Neural cell (in vitro differentiated cells): ENCODE measurements around the gene AGFG1. TPM values are rescaled to one million over a fixed set of nuclear protein-coding genes. Genes with fewer than 3 reads are reported as not detected.

Experiments
- H2AFZ ChIP-seq: fragments of 200-600, 300-800 bp; sonication (generic), shearing (Covaris generic); 2 replicates; pipeline ENCODE4 v1.6.0; 2014; ENCODE audit warnings: low read depth, mild to moderate bottlenecking, antibody characterized with exemption, low read length, moderate library complexity
- H3F3A ChIP-seq: fragments of 200-600 bp; shearing (Covaris generic); 2 replicates; pipeline ENCODE4 v1.6.1; 2016; ENCODE audit warnings: mild to moderate bottlenecking, moderate library complexity, mixed read lengths, antibody characterized with exemption, low read length; ENCODE audit not compliant: insufficient read depth, poor library complexity, severe bottlenecking
- H3K27ac ChIP-seq: fragments of 200-600, 300-800 bp; sonication (generic), shearing (Covaris generic); 2 replicates; pipeline ENCODE4 v1.5.1; 2014; ENCODE audit warnings: mild to moderate bottlenecking, low read length, moderate library complexity
- H3K27me3 ChIP-seq: fragments of 300-800, 200-600 bp; sonication (generic), shearing (Covaris generic); 2 replicates; pipeline ENCODE4 v1.6.0; 2014; ENCODE audit warnings: mild to moderate bottlenecking, low read depth, low read length, moderate library complexity; ENCODE audit not compliant: insufficient read depth
- H3K36me3 ChIP-seq: fragments of 300-800, 200-600 bp; sonication (generic), shearing (Covaris generic); 2 replicates; pipeline ENCODE4 v1.5.1; 2014; ENCODE audit warnings: mild to moderate bottlenecking, antibody characterized with exemption, low read length, moderate library complexity; ENCODE audit not compliant: insufficient read depth
- H3K4me2 ChIP-seq: fragments of 300-800, 200-600 bp; sonication (generic), shearing (Covaris generic); 2 replicates; pipeline ENCODE4 v1.6.0; 2014; ENCODE audit warnings: mild to moderate bottlenecking, low read length
- H3K4me3 ChIP-seq: fragments of 300-800, 200-600 bp; sonication (generic), shearing (Covaris generic); 2 replicates; pipeline ENCODE4 v1.5.1; 2014; ENCODE audit warnings: mild to moderate bottlenecking, low read length, moderate library complexity
- H3K79me2 ChIP-seq: fragments of 200-600 bp; shearing (Covaris generic); replicated peaks from 2 replicates; pipeline ENCODE4 v1.6.0; 2014; ENCODE audit warnings: mild to moderate bottlenecking, low read length, moderate library complexity; ENCODE audit not compliant: insufficient read depth
- H3K9ac ChIP-seq: fragments of 300-800, 200-600 bp; sonication (generic), shearing (Covaris generic); 2 replicates; pipeline ENCODE4 v1.6.1; 2016; ENCODE audit warnings: mild to moderate bottlenecking, low read length, mixed read lengths
- H3K9me2 ChIP-seq: fragments of 200-600 bp; shearing (Covaris generic); 2 replicates; pipeline ENCODE4 v1.6.1; 2016; ENCODE audit warnings: mild to moderate bottlenecking, low read length, mixed read lengths; ENCODE audit not compliant: insufficient read depth
- H3K9me3 ChIP-seq: fragments of 200-600, 300-800 bp; sonication (generic), shearing (Covaris generic); 2 replicates; pipeline ENCODE4 v1.6.1; 2016; ENCODE audit warnings: mild to moderate bottlenecking, mixed run types, low read length, moderate library complexity, mixed read lengths
- H4K20me1 ChIP-seq: fragments of 200-600 bp; shearing (Covaris generic); 2 replicates; pipeline ENCODE4 v1.6.1; 2016; ENCODE audit warnings: mild to moderate bottlenecking, mixed run types; ENCODE audit not compliant: insufficient read depth
- EP300 ChIP-seq: fragments of 450-650 bp; conservative IDR thresholded peaks from 2 replicates; pipeline ENCODE4 v1.6.1; 2014; ENCODE audit warnings: antibody characterized with exemption, mild to moderate bottlenecking, moderate library complexity; ENCODE audit not compliant: poor library complexity, severe bottlenecking
- EZH2 ChIP-seq: fragments of 200-600, 300-800 bp; shearing (Covaris generic), sonication (generic); IDR thresholded peaks from 2 replicates; pipeline ENCODE4 v1.6.1; 2014; ENCODE audit warnings: antibody characterized with exemption, low read length, borderline replicate concordance, mild to moderate bottlenecking; ENCODE audit not compliant: insufficient read depth, poor library complexity, severe bottlenecking
- MXI1 ChIP-seq: fragments of 450-650 bp; conservative IDR thresholded peaks from 2 replicates; pipeline ENCODE4 v1.6.1; 2014; ENCODE audit warnings: antibody characterized with exemption, mild to moderate bottlenecking; ENCODE audit not compliant: poor library complexity, severe bottlenecking
- POLR2AphosphoS5 ChIP-seq: IDR thresholded peaks from 2 replicates; pipeline ENCODE4 v1.6.1; 2012
- RAD21 ChIP-seq: fragments of 450-650 bp; conservative IDR thresholded peaks from 2 replicates; pipeline ENCODE4 v1.6.1; 2014; ENCODE audit warnings: antibody characterized with exemption, mild to moderate bottlenecking, moderate library complexity
- SMC3 ChIP-seq: fragments of 450-650 bp; conservative IDR thresholded peaks from 2 replicates; pipeline ENCODE4 v1.6.1; 2014; ENCODE audit warnings: antibody characterized with exemption, mild to moderate bottlenecking, moderate library complexity; ENCODE audit not compliant: poor library complexity
- TAF1 ChIP-seq: IDR thresholded peaks from 2 replicates; pipeline ENCODE4 v1.6.1; 2012; ENCODE audit warnings: low read depth
- polyA plus RNA-seq: library from polyadenylated mRNA; depleted of rRNA; stranded (reverse); fragments of >200 nt; gene quantifications from 2 replicates; pipeline ENCODE4 v1.2.3, GENCODE V29; 2014
- TF ChIP-seq, protein P1 (sequence below): IDR thresholded peaks from 2 replicates; pipeline ENCODE4 v1.6.1; 2012; ENCODE audit warnings: borderline replicate concordance
- TF ChIP-seq, protein P2 (sequence below): fragments of 450-650 bp; IDR thresholded peaks from 2 replicates; pipeline ENCODE4 v1.5.1; 2014; ENCODE audit warnings: antibody characterized with exemption, mild to moderate bottlenecking, moderate library complexity; ENCODE audit not compliant: poor library complexity, severe bottlenecking

Gene AGFG1
- polyA plus RNA-seq, 1 donor from 2014 or later, result 106 TPM

DNA sequence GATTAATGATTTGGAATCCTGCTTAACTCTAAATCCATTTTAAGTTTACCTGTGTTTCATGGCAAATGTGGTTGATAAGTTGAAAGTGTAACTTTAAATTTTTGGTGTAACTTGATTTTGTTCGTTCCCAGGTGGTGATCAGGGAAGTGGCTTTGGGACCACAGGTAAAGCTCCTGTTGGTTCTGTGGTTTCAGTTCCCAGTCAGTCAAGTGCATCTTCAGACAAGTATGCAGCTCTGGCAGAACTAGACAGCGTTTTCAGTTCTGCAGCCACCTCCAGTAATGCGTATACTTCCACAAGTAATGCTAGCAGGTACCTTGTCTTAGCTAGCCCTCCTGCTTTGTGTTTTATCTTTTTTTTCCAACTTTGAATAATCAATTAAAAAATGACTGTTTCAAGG, 62.8 kb downstream of the AGFG1 start:
- H4K20me1 ChIP-seq, result no peaks in the 10 kb centered on the region
- no peaks in the 10 kb centered on the region for H3K9me3 ChIP-seq
- H3K4me3 ChIP-seq, result no peak overlapping the region
- no peaks in the 10 kb centered on the region for H3K9me2 ChIP-seq
- H3K27me3 ChIP-seq, result no peaks in the 10 kb centered on the region
- H3K9ac ChIP-seq, result no peak overlapping the region
- H3K4me2 ChIP-seq, result no peak overlapping the region
- TF ChIP-seq EZH2, result no peak
- no peak for TF ChIP-seq POLR2AphosphoS5
- TF ChIP-seq, protein P1, sequence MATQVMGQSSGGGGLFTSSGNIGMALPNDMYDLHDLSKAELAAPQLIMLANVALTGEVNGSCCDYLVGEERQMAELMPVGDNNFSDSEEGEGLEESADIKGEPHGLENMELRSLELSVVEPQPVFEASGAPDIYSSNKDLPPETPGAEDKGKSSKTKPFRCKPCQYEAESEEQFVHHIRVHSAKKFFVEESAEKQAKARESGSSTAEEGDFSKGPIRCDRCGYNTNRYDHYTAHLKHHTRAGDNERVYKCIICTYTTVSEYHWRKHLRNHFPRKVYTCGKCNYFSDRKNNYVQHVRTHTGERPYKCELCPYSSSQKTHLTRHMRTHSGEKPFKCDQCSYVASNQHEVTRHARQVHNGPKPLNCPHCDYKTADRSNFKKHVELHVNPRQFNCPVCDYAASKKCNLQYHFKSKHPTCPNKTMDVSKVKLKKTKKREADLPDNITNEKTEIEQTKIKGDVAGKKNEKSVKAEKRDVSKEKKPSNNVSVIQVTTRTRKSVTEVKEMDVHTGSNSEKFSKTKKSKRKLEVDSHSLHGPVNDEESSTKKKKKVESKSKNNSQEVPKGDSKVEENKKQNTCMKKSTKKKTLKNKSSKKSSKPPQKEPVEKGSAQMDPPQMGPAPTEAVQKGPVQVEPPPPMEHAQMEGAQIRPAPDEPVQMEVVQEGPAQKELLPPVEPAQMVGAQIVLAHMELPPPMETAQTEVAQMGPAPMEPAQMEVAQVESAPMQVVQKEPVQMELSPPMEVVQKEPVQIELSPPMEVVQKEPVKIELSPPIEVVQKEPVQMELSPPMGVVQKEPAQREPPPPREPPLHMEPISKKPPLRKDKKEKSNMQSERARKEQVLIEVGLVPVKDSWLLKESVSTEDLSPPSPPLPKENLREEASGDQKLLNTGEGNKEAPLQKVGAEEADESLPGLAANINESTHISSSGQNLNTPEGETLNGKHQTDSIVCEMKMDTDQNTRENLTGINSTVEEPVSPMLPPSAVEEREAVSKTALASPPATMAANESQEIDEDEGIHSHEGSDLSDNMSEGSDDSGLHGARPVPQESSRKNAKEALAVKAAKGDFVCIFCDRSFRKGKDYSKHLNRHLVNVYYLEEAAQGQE, result no peak
- TF ChIP-seq MXI1, result no peak
- no peak for TF ChIP-seq TAF1
- no peak for TF ChIP-seq RAD21
- TF ChIP-seq, protein P2, sequence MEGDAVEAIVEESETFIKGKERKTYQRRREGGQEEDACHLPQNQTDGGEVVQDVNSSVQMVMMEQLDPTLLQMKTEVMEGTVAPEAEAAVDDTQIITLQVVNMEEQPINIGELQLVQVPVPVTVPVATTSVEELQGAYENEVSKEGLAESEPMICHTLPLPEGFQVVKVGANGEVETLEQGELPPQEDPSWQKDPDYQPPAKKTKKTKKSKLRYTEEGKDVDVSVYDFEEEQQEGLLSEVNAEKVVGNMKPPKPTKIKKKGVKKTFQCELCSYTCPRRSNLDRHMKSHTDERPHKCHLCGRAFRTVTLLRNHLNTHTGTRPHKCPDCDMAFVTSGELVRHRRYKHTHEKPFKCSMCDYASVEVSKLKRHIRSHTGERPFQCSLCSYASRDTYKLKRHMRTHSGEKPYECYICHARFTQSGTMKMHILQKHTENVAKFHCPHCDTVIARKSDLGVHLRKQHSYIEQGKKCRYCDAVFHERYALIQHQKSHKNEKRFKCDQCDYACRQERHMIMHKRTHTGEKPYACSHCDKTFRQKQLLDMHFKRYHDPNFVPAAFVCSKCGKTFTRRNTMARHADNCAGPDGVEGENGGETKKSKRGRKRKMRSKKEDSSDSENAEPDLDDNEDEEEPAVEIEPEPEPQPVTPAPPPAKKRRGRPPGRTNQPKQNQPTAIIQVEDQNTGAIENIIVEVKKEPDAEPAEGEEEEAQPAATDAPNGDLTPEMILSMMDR, result no peak
- no peak for TF ChIP-seq SMC3
- TF ChIP-seq EP300, result no peak
- H3K79me2 ChIP-seq, result no peaks in the 10 kb centered on the region
- H3K27ac ChIP-seq, result no peak overlapping the region
- no peak overlapping the region for H2AFZ ChIP-seq
- H3K36me3 ChIP-seq, result peaks cover 13% of the 10 kb centered on the region
- H3F3A ChIP-seq, result no peaks in the 10 kb centered on the region

DNA sequence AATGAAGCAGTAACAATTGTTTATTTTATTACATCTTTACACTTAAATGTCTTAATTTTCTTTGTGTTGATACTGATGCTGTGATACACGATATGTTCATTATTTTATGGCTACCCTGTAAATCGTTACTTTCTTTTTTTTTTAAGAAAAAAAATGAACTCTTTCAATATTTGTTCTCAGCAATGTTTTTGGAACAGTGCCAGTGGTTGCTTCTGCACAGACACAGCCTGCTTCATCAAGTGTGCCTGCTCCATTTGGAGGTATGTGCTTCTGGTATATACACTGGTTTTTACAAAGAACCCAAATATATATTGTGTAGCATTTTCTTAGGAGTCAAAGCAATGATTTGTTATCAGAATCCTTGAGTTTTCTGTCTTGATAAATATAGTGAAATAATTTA, 64.5 kb downstream of the AGFG1 start:
- Histone ChIP-seq H3K27ac (no peak overlapping the region), H3K4me3 (no peak overlapping the region), H3K9me2 (no peaks in the 10 kb centered on the region), H3K9ac (no peak overlapping the region), H3K9me3 (no peaks in the 10 kb centered on the region), H3K79me2 (no peaks in the 10 kb centered on the region), H3K36me3 (peaks cover 11% of the 10 kb centered on the region), H3K27me3 (no peaks in the 10 kb centered on the region), H2AFZ (no peak overlapping the region), H4K20me1 (no peaks in the 10 kb centered on the region), H3K4me2 (no peak overlapping the region), H3F3A (no peaks in the 10 kb centered on the region)
- TF ChIP-seq RAD21 (no peak), SMC3 (no peak), EZH2 (no peak), MXI1 (no peak), TAF1 (no peak), POLR2AphosphoS5 (no peak), EP300 (no peak)
- TF ChIP-seq, protein P1, result no peak
- TF ChIP-seq, protein P2, result no peak
